Measurements from ENCODE around the gene GTF2B.

DNA sequence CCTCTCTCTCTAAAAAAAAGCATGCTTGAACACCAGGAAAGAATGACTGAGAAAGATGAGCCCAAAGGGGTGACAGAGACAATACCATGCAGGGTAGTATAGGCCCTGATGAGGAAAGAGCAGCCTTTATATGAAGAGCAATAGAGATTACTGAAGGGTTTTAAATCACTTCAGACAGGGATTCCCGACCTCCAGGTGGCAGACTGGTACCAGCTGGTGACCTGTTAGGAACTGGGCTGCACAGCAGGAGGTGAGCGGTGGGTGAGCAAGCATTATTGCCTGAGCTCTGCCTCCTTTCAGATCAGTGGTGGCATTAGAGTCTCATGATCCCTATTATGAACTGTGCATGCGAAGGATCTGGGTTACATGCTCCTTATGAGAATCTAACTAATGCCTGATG lies 30.8 kb upstream of the GTF2B start:
- TF ChIP-seq, protein P1, sequence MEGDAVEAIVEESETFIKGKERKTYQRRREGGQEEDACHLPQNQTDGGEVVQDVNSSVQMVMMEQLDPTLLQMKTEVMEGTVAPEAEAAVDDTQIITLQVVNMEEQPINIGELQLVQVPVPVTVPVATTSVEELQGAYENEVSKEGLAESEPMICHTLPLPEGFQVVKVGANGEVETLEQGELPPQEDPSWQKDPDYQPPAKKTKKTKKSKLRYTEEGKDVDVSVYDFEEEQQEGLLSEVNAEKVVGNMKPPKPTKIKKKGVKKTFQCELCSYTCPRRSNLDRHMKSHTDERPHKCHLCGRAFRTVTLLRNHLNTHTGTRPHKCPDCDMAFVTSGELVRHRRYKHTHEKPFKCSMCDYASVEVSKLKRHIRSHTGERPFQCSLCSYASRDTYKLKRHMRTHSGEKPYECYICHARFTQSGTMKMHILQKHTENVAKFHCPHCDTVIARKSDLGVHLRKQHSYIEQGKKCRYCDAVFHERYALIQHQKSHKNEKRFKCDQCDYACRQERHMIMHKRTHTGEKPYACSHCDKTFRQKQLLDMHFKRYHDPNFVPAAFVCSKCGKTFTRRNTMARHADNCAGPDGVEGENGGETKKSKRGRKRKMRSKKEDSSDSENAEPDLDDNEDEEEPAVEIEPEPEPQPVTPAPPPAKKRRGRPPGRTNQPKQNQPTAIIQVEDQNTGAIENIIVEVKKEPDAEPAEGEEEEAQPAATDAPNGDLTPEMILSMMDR (conservative IDR thresholded peaks at IDR 0.05; ENCODE audit: low read depth in 2 of 2), result peak; percentile 42 to 62
- TF ChIP-seq, protein P2, sequence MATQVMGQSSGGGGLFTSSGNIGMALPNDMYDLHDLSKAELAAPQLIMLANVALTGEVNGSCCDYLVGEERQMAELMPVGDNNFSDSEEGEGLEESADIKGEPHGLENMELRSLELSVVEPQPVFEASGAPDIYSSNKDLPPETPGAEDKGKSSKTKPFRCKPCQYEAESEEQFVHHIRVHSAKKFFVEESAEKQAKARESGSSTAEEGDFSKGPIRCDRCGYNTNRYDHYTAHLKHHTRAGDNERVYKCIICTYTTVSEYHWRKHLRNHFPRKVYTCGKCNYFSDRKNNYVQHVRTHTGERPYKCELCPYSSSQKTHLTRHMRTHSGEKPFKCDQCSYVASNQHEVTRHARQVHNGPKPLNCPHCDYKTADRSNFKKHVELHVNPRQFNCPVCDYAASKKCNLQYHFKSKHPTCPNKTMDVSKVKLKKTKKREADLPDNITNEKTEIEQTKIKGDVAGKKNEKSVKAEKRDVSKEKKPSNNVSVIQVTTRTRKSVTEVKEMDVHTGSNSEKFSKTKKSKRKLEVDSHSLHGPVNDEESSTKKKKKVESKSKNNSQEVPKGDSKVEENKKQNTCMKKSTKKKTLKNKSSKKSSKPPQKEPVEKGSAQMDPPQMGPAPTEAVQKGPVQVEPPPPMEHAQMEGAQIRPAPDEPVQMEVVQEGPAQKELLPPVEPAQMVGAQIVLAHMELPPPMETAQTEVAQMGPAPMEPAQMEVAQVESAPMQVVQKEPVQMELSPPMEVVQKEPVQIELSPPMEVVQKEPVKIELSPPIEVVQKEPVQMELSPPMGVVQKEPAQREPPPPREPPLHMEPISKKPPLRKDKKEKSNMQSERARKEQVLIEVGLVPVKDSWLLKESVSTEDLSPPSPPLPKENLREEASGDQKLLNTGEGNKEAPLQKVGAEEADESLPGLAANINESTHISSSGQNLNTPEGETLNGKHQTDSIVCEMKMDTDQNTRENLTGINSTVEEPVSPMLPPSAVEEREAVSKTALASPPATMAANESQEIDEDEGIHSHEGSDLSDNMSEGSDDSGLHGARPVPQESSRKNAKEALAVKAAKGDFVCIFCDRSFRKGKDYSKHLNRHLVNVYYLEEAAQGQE (IDR thresholded peaks at IDR 0.05; ENCODE audit: unreplicated experiment), result no peak
- no peak for TF ChIP-seq POLR2AphosphoS5 (IDR thresholded peaks at IDR 0.05; ENCODE audit: low read depth)
- no peak for TF ChIP-seq ZNF331 (CRISPR knock-in tag; IDR thresholded peaks at IDR 0.05; ENCODE audit: low read depth)
